ENCODE results near the gene LMX1A.

The LMX1A gene

DNA sequence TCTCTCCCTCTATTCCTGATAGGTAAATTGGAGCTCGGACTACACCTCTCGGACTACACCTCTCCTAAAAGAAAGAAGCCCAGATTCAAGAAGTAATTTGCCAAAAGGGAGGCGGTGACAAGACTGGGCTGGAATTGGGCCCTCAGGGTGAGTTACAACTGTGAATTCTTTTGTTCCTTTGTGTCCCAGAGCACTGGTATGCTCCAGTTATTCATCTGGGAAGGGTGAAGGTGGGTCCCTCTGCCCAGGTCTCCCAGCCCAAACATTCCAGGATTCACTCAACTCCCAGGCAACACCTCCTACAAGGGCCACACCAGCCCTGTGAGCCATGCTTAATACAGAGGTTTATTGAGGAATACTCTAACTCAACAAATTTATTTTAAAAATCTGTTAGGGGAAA lies 69.2 kb downstream of the LMX1A start:
- no peak for TF ChIP-seq ZFX (IDR thresholded peaks at IDR 0.05; ENCODE audit: borderline replicate concordance)
- TF ChIP-seq, protein P1, sequence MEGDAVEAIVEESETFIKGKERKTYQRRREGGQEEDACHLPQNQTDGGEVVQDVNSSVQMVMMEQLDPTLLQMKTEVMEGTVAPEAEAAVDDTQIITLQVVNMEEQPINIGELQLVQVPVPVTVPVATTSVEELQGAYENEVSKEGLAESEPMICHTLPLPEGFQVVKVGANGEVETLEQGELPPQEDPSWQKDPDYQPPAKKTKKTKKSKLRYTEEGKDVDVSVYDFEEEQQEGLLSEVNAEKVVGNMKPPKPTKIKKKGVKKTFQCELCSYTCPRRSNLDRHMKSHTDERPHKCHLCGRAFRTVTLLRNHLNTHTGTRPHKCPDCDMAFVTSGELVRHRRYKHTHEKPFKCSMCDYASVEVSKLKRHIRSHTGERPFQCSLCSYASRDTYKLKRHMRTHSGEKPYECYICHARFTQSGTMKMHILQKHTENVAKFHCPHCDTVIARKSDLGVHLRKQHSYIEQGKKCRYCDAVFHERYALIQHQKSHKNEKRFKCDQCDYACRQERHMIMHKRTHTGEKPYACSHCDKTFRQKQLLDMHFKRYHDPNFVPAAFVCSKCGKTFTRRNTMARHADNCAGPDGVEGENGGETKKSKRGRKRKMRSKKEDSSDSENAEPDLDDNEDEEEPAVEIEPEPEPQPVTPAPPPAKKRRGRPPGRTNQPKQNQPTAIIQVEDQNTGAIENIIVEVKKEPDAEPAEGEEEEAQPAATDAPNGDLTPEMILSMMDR (IDR thresholded peaks at IDR 0.05), result no peak

DNA sequence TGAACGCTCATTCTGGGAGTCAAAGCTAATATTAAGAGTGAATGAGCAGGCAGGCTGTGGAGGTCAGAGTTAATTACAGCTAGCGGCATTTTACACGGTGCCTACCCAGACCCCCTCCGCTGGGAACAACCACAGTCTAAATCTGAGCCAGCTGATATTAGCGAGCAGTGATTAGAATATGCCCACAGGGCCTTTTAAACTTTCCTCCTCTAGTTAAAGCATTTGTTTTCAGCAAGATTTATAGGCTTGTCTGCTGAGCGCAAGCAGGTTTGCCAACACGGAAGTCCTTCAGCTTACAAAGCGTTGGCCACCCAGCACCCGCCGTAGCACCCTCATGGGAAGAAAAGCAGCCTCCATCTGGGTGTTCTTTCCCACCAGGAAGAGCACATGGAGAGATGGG lies 72.1 kb downstream of the LMX1A start:
- no peak overlapping the region for H3K27ac ChIP-seq
- TF ChIP-seq ZFX (IDR thresholded peaks at IDR 0.05; ENCODE audit: borderline replicate concordance), result no peak
- TF ChIP-seq, protein P1 (IDR thresholded peaks at IDR 0.05), result no peak

More for the DNA sequence above, 69.2 kb downstream of the LMX1A start:
- H3K27ac ChIP-seq, result no peak overlapping the region

DNA sequence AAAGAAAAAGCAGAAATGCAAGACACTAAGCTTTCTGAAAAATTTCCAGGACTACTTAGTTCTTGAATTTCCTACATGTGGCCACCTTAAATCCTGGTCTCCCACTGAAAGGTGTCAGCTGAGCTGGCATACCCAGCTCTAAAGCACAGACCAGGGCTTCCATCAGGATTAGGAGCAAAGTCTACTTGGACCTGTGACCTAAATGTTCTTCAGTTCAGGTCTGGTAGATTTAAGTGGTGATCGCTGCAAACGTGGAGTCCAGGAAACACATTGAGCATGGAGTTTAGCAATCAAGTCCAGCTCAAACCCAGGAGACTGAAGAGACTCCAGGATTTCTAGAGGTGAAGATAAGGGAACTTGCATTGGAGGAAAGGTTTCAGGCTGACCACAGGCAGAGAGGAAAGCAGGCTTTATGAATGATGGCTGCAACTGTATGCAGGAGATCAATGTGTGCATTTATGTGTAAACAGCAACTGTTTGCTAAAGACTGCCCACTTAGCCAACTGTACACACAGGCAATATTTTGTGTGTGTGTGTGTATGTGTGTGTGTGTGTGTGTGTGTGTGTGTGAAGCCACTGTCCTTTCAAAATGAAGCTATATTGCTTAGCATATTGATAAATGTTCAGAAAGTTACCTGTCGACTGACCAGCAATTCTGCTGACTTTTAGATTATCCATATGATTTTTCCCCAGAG lies 75.2 kb downstream of the LMX1A start:
- H3K27ac ChIP-seq, result no peak overlapping the region
- TF ChIP-seq ZFX (IDR thresholded peaks at IDR 0.05; ENCODE audit: borderline replicate concordance), result no peak
- TF ChIP-seq, protein P1 (IDR thresholded peaks at IDR 0.05), result no peak

DNA sequence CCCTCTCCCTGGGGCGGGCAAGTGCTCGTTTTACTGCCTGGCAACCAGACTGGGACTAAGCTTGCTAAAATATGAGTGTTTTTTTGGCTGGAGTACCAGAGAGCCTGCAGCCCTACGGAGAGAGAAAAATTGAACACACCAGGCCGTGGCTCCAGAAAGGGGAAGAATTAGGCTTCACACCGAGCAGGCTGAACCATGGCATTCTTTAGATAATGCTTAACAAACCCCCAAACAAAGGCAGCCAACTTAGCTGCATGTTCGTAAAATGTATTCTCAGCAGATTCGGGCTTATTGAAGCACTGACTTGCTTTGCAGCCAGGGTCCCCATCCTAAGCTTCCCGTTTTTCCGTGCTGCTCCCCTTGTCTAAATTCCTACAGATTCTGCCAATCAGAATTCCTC lies 76.6 kb downstream of the LMX1A start:
- TF ChIP-seq ZFX (IDR thresholded peaks at IDR 0.05; ENCODE audit: borderline replicate concordance), result no peak
- TF ChIP-seq, protein P1 (IDR thresholded peaks at IDR 0.05), result no peak
- H3K27ac ChIP-seq, result no peak overlapping the region

DNA sequence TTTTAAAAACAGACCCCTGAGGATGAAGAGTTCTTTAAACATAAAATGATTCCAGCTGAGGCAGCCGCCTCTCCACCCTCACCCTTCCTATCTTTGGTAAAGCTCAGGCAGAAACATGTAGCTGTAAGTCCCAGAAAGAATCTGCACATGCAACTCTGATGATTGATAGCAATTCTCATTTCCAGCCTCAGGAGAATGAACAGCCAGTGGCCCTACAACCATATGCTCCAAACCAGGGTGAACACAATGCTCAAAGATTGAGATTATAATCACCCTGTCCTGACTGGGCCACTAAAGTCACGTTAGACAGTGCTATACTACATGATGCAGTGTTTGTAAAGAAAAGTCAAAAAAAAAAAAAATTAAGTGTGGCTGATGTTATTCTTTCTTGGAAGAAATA lies 80.2 kb downstream of the LMX1A start:
- H3K27ac ChIP-seq, result no peak overlapping the region
- TF ChIP-seq, protein P1 (IDR thresholded peaks at IDR 0.05), result no peak
- no peak for TF ChIP-seq ZFX (IDR thresholded peaks at IDR 0.05; ENCODE audit: borderline replicate concordance)

DNA sequence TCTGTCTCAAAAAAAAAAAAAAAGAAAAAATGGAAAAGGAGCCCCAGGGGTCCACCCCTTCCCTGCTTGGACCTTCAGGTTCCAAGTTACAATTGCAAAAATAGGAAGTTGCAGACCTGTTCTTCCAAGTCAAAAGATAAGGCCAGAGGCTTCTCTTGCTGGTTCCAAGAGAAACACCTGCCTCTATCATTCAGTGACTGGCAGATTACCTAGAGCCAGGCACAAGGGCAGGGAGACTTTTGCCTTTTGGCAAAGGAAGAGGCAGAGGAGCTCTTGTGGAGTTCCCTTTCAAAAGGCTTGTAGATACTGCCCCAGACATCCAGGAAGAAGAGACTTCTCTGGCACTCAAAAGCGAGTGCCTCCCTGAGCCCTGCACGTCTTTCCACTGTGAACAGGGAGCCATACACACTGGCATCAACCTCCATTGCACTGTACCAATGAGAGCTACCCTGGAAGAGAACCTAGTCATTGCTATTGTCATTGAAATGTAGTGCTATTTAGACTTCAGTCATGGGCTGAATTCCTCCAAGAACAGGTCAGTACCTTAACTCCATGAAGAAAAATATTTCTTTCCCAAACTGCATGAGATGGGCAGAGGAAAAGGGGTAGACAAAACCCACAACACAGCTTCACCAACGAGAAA lies 91.2 kb downstream of the LMX1A start:
- no peak overlapping the region for H3K27ac ChIP-seq
- TF ChIP-seq, protein P1 (IDR thresholded peaks at IDR 0.05), result no peak
- TF ChIP-seq ZFX (IDR thresholded peaks at IDR 0.05; ENCODE audit: borderline replicate concordance), result no peak

DNA sequence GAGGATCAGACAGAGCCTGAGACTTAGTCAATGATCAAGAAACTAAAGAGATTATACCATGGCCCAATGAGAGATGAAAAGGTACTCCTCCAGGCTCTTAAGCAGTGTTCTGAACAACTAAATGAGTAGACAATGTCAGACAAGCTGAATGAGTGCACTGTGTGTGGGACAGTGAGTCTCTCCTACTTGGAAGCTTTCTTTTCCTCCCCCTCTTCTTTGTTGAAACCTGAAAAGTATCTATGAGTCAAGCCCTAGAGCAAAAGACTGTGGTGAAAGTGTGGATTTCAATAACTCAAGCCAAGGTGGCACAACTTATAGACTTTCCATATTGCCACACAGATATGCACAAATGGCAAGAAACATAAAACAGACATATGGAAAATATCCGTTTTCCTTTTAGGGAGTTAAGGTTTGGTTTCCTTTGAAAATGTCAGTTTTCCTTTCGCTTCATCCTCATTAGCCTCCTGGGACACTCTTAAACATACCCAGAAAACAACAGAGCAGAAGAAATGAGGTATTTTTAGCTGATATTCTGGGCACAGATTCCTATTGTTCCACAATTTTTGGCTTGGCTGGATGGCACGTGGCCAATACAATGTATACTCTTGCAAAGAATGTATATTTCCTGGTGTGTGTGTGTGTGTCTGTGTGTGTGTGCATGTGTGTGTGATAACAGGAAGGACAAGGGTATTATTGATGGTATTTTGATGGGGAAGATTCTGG lies 96.6 kb downstream of the LMX1A start:
- H3K27ac ChIP-seq, result no peak overlapping the region

More for the DNA sequence above, 96.6 kb downstream of the LMX1A start:
- TF ChIP-seq, protein P1 (IDR thresholded peaks at IDR 0.05), result no peak
- no peak for TF ChIP-seq ZFX (IDR thresholded peaks at IDR 0.05; ENCODE audit: borderline replicate concordance)

Data from 22Rv1 (cell line).